NB4 (cell line): ENCODE results near the gene KRT80.
A peak's percentile ranks its signal among the peaks of the same experiment; 100 is the strongest.

Experiments used
- POLR2A ChIP-seq: IDR thresholded peaks from 2 replicates; pipeline ENCODE4 v1.6.1; 2011; ENCODE audit warnings: mild to moderate bottlenecking; ENCODE audit not compliant: insufficient read length; ENCODE audit errors: extremely low read depth
- TF ChIP-seq, protein P1 (sequence below): IDR thresholded peaks from one replicate; pipeline ENCODE4 v1.5.1; 2012; ENCODE audit warnings: low read depth, low read length

DNA sequence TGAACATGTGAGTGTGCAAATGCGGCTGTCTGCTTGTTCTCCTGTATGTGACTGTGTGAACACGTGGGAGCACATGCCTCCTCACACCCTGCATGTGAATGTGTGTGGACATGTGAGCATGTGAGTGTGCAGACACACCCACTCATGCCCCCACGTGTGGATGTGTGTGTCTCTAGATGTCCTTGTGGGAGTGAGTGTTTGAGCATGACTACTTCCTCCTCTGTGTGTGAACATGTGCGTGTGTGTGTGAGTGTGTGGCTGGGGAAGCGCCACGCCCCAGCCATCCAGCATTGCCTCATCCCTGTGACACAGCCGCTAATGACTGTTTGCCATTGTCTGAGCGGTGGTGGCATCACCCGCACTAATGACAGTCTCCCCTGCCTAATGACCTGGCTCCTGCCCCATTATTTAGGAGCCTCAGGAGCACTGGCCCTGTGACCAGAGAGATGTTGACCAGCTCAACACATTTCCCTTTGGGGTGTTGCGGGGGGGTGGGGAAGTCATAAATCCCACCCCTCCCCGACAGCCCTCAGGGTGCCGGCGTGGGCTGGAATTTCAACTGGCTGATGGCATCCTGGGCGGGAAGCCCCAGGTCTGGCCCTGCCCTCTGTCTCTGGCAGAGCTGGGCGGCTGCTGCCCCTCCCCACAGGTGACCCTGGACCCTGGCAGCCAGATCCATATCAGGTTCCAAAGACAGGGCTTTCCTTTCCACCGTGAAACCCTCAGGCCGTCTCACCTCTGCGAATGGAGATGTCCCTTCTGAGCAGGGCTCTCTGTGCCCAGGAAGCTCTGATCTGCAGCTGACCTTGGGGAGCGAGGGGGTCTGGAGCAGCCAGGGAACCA, 11.5 kb upstream of the KRT80 start:
- TF ChIP-seq, protein P1, sequence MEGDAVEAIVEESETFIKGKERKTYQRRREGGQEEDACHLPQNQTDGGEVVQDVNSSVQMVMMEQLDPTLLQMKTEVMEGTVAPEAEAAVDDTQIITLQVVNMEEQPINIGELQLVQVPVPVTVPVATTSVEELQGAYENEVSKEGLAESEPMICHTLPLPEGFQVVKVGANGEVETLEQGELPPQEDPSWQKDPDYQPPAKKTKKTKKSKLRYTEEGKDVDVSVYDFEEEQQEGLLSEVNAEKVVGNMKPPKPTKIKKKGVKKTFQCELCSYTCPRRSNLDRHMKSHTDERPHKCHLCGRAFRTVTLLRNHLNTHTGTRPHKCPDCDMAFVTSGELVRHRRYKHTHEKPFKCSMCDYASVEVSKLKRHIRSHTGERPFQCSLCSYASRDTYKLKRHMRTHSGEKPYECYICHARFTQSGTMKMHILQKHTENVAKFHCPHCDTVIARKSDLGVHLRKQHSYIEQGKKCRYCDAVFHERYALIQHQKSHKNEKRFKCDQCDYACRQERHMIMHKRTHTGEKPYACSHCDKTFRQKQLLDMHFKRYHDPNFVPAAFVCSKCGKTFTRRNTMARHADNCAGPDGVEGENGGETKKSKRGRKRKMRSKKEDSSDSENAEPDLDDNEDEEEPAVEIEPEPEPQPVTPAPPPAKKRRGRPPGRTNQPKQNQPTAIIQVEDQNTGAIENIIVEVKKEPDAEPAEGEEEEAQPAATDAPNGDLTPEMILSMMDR: no peak
- peak; percentile 18 for TF ChIP-seq POLR2A
